ENCODE data around the gene C1orf198. TPM values are rescaled to one million over a fixed set of nuclear protein-coding genes. Genes with fewer than 3 reads are reported as not detected.

Gene C1orf198
- total RNA-seq, 1 donor from 2014 or later, result 13.8 TPM

Other genes with a start within 250 kb of the C1orf198 start
- 17.5 and 18.3 TPM in 2 replicates for gene COG2, start 226.0 kb downstream of the C1orf198 start, total RNA-seq
- 0.04 TPM in 1 of 2 replicates, not detected in the other for gene AGT, start 154.4 kb downstream of the C1orf198 start, total RNA-seq
- gene CAPN9, start 121.1 kb downstream of the C1orf198 start, total RNA-seq, result not detected in 2 replicates
- gene TTC13, start 110.3 kb upstream of the C1orf198 start, total RNA-seq, result 14.5 and 21.3 TPM in 2 replicates
- gene ARV1, start 110.6 kb upstream of the C1orf198 start, total RNA-seq, result 10.2 and 11.8 TPM in 2 replicates
- 17.4 and 17.6 TPM in 2 replicates for gene FAM89A, start 171.7 kb upstream of the C1orf198 start, total RNA-seq

Data from pulmonary artery endothelial cell (primary cell).